ENCODE data around the gene SH2D1B.

DNA sequence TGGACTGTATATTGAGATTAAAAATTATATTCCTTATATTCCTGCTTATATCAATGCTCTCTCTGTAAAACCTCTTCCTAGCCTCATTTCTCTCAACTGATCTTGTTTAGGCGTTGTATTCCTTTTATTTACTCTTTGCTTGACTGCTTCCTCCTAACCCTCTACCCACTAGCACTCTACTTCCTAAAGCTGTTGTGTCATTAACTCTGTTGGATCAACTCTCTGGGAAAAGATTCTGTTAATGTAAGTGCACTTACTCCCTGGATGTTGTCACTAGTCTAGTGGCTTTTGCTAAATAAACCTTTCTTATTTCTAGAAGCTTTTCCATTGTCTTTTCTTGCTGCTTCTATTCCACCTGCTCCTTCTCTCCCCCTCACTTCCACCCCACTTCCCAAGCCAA lies 41.8 kb downstream of the SH2D1B start:
- TF ChIP-seq, protein P1, sequence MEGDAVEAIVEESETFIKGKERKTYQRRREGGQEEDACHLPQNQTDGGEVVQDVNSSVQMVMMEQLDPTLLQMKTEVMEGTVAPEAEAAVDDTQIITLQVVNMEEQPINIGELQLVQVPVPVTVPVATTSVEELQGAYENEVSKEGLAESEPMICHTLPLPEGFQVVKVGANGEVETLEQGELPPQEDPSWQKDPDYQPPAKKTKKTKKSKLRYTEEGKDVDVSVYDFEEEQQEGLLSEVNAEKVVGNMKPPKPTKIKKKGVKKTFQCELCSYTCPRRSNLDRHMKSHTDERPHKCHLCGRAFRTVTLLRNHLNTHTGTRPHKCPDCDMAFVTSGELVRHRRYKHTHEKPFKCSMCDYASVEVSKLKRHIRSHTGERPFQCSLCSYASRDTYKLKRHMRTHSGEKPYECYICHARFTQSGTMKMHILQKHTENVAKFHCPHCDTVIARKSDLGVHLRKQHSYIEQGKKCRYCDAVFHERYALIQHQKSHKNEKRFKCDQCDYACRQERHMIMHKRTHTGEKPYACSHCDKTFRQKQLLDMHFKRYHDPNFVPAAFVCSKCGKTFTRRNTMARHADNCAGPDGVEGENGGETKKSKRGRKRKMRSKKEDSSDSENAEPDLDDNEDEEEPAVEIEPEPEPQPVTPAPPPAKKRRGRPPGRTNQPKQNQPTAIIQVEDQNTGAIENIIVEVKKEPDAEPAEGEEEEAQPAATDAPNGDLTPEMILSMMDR (IDR thresholded peaks at IDR 0.05) = no peak
- no peak for TF ChIP-seq EP300 (IDR thresholded peaks at IDR 0.05)

All from tibial nerve (tissue), 4 donors.